NT2/D1 (cell line): ENCODE measurements around the gene HPS1.

ENCODE experiments used
- DNase-seq: peaks from one replicate; pipeline ENCODE4 v3.0.0-alpha.2; 2011; ENCODE audit warnings: low read depth, low spot score
- H3K27me3 ChIP-seq: 2 replicates; pipeline ENCODE4 v1.6.0; 2011; ENCODE audit warnings: mild to moderate bottlenecking; ENCODE audit not compliant: insufficient read length, insufficient read depth
- H3K36me3 ChIP-seq: 2 replicates; pipeline ENCODE4 v1.6.1; 2011; ENCODE audit warnings: mild to moderate bottlenecking, low read length, mixed read lengths; ENCODE audit not compliant: insufficient read depth, insufficient read length
- H3K4me1 ChIP-seq: 2 replicates; pipeline ENCODE4 v1.5.1; 2011; ENCODE audit not compliant: insufficient read depth, insufficient read length
- H3K4me3 ChIP-seq: 2 replicates; pipeline ENCODE4 v1.5.1; 2011; ENCODE audit warnings: low read depth; ENCODE audit not compliant: insufficient read length
- H3K9ac ChIP-seq: 2 replicates; pipeline ENCODE4 v1.6.0; 2011; ENCODE audit warnings: low read depth; ENCODE audit not compliant: insufficient read length
- H3K9me3 ChIP-seq: 2 replicates; pipeline ENCODE4 v1.5.1; 2011; ENCODE audit warnings: mild to moderate bottlenecking, low read length; ENCODE audit not compliant: insufficient read depth
- SUZ12 ChIP-seq: IDR thresholded peaks from 2 replicates; pipeline ENCODE4 v1.6.1; 2011; ENCODE audit not compliant: insufficient read length, insufficient read depth; ENCODE audit errors: extremely low read depth
- YY1 ChIP-seq: IDR thresholded peaks from 2 replicates; pipeline ENCODE4 v1.6.1; 2011; ENCODE audit not compliant: insufficient read length, insufficient read depth
- ZNF274 ChIP-seq: IDR thresholded peaks from 2 replicates; pipeline ENCODE4 v1.6.1; 2011; ENCODE audit warnings: mild to moderate bottlenecking, low read depth, low read length

Gene HPS1

DNA sequence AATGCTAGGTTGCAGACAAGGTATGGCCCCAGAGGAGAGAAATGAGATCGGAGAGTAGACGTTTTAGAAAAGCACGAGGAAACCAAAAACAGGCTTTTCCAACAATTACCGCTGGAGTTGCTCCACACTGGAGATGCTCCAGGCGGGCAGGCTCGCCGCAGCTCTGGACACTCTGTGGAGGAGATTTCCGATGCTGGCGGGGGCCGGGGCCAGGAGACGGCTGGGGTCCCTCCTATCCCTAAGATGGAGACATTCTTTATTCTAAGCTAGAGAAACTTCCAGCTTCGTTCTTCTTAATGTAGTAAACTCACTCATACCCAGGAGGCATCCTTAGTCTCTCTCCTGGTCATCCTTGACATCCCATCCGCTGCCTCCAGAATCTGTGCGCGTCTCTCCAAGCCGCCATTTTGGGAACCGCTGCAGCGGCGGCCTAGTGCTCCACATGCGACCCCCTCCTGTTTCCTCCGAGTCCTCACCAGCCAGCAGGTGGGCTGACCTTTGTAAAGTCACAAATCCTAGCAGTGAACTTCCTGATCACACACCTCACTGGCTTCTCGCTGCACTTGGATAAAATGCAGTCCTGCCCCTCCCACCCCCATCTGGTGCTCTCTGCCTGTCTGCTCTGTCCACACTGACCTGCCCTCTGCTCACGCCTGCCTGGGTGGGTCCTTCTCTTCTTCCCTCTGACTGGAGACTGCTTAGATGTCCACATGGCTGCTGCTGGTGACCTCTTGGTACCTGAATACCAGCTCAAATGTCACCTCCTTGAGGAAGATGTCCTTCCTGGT lies 43.6 kb downstream of the HPS1 start:
- H3K9ac ChIP-seq: no peak overlapping the region
- no peaks in the 10 kb centered on the region for H3K4me1 ChIP-seq
- no peak for DNase-seq
- no peaks in the 10 kb centered on the region for H3K9me3 ChIP-seq
- TF ChIP-seq YY1 (no peak), ZNF274 (no peak), SUZ12 (no peak)
- H3K4me3 ChIP-seq: no peak overlapping the region
- peaks cover 6% of the 10 kb centered on the region for H3K36me3 ChIP-seq
- no peaks in the 10 kb centered on the region for H3K27me3 ChIP-seq

- TF ChIP-seq SUZ12 (no peak), YY1 (no peak), ZNF274 (no peak)
- H3K27me3 ChIP-seq: no peaks in the 10 kb centered on the region
- no peak overlapping the region for H3K9ac ChIP-seq
- no peak overlapping the region for H3K4me3 ChIP-seq
- no peaks in the 10 kb centered on the region for H3K9me3 ChIP-seq
- DNase-seq: no peak
- H3K4me1 ChIP-seq: no peaks in the 10 kb centered on the region
- peaks cover 7% of the 10 kb centered on the region for H3K36me3 ChIP-seq
Observed at GRCh38 chr10:98402478-98402877, 44.3 kb downstream of the HPS1 start.

DNA sequence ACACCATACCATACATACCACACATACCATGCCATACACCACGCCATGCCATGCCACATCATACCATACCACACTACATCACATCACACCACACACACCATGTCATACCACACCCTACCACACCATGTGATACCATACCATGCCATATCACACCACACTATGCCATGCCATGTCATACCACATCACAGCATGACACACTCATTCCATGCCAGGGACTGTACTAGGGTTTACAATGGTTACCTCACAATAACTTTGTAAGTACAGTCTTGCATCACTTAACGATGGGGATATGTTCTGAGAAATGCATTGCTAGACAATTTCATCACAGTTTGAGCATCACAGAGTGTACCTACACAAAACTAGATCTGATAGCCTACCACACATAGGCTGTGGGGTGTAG lies 46.3 kb downstream of the HPS1 start:
- Histone ChIP-seq H3K36me3 (peaks cover 21% of the 10 kb centered on the region), H3K27me3 (no peaks in the 10 kb centered on the region), H3K4me1 (no peaks in the 10 kb centered on the region), H3K4me3 (no peak overlapping the region), H3K9ac (no peak overlapping the region), H3K9me3 (no peaks in the 10 kb centered on the region)
- TF ChIP-seq SUZ12 (no peak), ZNF274 (no peak), YY1 (no peak)
- DNase-seq: no peak

DNA sequence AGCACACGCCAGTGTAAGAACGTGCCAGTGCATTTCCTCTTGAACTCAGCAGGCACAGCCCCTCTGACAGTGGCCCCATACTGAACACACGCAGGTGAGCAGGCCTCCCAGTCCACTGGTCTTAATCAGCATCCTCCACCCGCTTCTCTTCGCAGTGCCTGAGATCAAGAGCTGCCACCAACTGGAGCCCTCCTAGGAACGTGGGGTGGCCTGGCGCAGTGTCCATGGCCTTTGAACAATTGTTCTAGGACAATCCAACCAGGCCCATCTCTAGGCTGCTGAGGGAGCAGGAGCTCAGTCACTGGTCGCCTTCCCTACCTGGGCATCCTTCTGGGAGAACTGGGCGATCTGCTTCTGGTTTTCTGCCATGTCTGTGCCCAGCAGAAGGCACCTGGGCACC lies 47.0 kb downstream of the HPS1 start:
- H3K9me3 ChIP-seq: no peaks in the 10 kb centered on the region
- H3K4me1 ChIP-seq: no peaks in the 10 kb centered on the region
- H3K27me3 ChIP-seq: no peaks in the 10 kb centered on the region
- H3K9ac ChIP-seq: no peak overlapping the region
- peaks cover 28% of the 10 kb centered on the region for H3K36me3 ChIP-seq
- TF ChIP-seq ZNF274 (no peak), YY1 (no peak), SUZ12 (no peak)
- no peak overlapping the region for H3K4me3 ChIP-seq
- DNase-seq: no peak

GRCh38 chr10:98397089-98397600 lies 49.6 kb downstream of the HPS1 start:
- Histone ChIP-seq H3K36me3 (peaks cover 34% of the 10 kb centered on the region), H3K9me3 (no peaks in the 10 kb centered on the region), H3K9ac (no peak overlapping the region), H3K4me1 (no peaks in the 10 kb centered on the region), H3K4me3 (no peak overlapping the region), H3K27me3 (no peaks in the 10 kb centered on the region)
- no peak for DNase-seq
- TF ChIP-seq SUZ12: no peak
- no peak for TF ChIP-seq ZNF274
- no peak for TF ChIP-seq YY1

- DNase-seq: no peak
- TF ChIP-seq ZNF274 (no peak), SUZ12 (no peak), YY1 (no peak)
- H3K36me3 ChIP-seq: peaks cover 35% of the 10 kb centered on the region
- H3K9me3 ChIP-seq: no peaks in the 10 kb centered on the region
- H3K9ac ChIP-seq: no peak overlapping the region
- no peaks in the 10 kb centered on the region for H3K27me3 ChIP-seq
- H3K4me3 ChIP-seq: no peak overlapping the region
- no peaks in the 10 kb centered on the region for H3K4me1 ChIP-seq
Observed at GRCh38 chr10:98396096-98397063, 50.4 kb downstream of the HPS1 start.
